Measurements from ENCODE around the gene TBC1D12.
"Not testable (repeated sequence)": the region's sequence is repeated elsewhere in the genome, so short reads cannot be mapped to it uniquely, and the experiment has no call there.

The TBC1D12 gene

DNA sequence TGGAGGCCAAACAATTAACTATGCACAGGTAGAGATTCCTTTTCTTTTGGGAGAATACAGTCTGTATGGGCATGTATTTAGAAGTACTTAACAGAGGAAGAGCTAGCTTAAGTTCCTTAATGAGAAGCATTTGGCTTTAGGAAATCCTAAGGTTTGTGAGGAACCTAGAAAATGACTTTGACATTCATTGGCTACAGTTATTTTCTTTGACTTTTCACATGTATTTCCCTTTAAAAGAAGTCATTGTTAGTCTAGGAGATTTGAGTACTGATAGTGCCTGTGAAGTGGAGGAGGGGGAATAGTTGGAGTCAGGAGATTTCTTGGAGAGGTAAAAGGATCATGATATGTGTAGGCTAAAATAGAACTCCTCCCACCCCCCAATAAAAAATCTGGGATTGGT, 146.9 kb downstream of the TBC1D12 start:
- no peaks in the 10 kb centered on the region for H3F3A ChIP-seq (ENCODE audit: insufficient read depth, low read length)
- TF ChIP-seq, protein P1, sequence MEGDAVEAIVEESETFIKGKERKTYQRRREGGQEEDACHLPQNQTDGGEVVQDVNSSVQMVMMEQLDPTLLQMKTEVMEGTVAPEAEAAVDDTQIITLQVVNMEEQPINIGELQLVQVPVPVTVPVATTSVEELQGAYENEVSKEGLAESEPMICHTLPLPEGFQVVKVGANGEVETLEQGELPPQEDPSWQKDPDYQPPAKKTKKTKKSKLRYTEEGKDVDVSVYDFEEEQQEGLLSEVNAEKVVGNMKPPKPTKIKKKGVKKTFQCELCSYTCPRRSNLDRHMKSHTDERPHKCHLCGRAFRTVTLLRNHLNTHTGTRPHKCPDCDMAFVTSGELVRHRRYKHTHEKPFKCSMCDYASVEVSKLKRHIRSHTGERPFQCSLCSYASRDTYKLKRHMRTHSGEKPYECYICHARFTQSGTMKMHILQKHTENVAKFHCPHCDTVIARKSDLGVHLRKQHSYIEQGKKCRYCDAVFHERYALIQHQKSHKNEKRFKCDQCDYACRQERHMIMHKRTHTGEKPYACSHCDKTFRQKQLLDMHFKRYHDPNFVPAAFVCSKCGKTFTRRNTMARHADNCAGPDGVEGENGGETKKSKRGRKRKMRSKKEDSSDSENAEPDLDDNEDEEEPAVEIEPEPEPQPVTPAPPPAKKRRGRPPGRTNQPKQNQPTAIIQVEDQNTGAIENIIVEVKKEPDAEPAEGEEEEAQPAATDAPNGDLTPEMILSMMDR (IDR thresholded peaks at IDR 0.05; ENCODE audit: low read length): no peak
- no peak for TF ChIP-seq EZH2 (IDR thresholded peaks at IDR 0.05; ENCODE audit: borderline replicate concordance, low read length)
- H3K4me3 ChIP-seq (ENCODE audit: low read depth, low read length, poor library complexity, severe bottlenecking): no peak overlapping the region
- peaks cover 22% of the 10 kb centered on the region for H3K4me1 ChIP-seq (ENCODE audit: insufficient read depth, low read length, severe bottlenecking)
- peaks cover 44% of the 10 kb centered on the region for H3K36me3 ChIP-seq (ENCODE audit: insufficient read depth, low read length)
- no peak overlapping the region; the same call in 1 of the 2 replicates for H3K4me2 ChIP-seq (ENCODE audit: low read length)
- H2AFZ ChIP-seq (ENCODE audit: low read length): no peak overlapping the region
- no peak overlapping the region for H3K9ac ChIP-seq (ENCODE audit: low read length)
- H3K27me3 ChIP-seq (ENCODE audit: insufficient read depth, low read length): no peaks in the 10 kb centered on the region
- H3K79me2 ChIP-seq (ENCODE audit: insufficient read depth, low read length): peaks cover 42% of the 10 kb centered on the region
- no peaks in the 10 kb centered on the region for H3K9me3 ChIP-seq (ENCODE audit: low read length)
- H4K20me1 ChIP-seq (ENCODE audit: insufficient read depth, low read length): no peaks in the 10 kb centered on the region
- no peaks in the 10 kb centered on the region for H3K9me2 ChIP-seq (ENCODE audit: low read depth, low read length)
- no peak overlapping the region for H3K27ac ChIP-seq (ENCODE audit: low read depth, low read length, poor library complexity, severe bottlenecking)

DNA sequence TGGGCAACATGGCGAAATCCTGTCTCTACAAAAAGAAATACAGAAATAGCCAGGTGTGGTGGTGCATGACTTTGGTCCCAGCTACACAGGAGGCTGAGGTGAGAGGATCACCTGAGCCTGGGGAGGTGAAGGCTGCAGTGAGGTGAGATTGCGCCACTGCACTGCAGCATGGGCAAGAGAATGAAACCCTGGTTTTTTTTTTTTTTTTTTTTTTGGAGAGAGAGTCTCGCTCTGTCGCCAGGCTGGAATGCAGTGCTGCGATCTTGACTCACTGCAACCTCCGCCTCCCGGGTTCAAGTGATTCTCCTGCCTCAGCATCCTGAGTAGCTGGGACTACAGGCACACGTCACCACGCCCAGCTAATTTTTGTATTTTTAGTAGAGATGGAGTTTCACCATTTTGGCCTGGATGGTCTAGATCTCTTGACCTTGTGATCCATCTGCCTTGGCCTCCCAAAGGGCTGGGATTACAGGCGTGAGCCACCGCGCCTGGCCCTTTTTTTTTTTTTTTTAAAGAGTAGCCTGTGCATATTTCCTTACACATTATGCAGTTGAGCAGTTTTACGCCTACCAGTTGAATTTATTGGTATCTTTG, 165.5 kb downstream of the TBC1D12 start:
- not testable (repeated sequence) for H3K27ac ChIP-seq (ENCODE audit: low read depth, low read length, poor library complexity, severe bottlenecking); H3K4me3 ChIP-seq (ENCODE audit: low read depth, low read length, poor library complexity, severe bottlenecking); H3K79me2 ChIP-seq (ENCODE audit: insufficient read depth, low read length); H3K9me3 ChIP-seq (ENCODE audit: low read length); H3K9ac ChIP-seq (ENCODE audit: low read length); H3K4me1 ChIP-seq (ENCODE audit: insufficient read depth, low read length, severe bottlenecking); H3K4me2 ChIP-seq (ENCODE audit: low read length); H3K9me2 ChIP-seq (ENCODE audit: low read depth, low read length); H3F3A ChIP-seq (ENCODE audit: insufficient read depth, low read length); H3K27me3 ChIP-seq (ENCODE audit: insufficient read depth, low read length); H4K20me1 ChIP-seq (ENCODE audit: insufficient read depth, low read length); H2AFZ ChIP-seq (ENCODE audit: low read length)
- H3K36me3 ChIP-seq (ENCODE audit: insufficient read depth, low read length): peaks cover 61% of the 10 kb centered on the region

- TF ChIP-seq EZH2 (IDR thresholded peaks at IDR 0.05; ENCODE audit: borderline replicate concordance, low read length): no peak
- H3K79me2 ChIP-seq (ENCODE audit: insufficient read depth, low read length): no peaks in the 10 kb centered on the region
- no peak overlapping the region for H3K9ac ChIP-seq (ENCODE audit: low read length)
- H4K20me1 ChIP-seq (ENCODE audit: insufficient read depth, low read length): no peaks in the 10 kb centered on the region
- no peak overlapping the region for H3K27ac ChIP-seq (ENCODE audit: low read depth, low read length, poor library complexity, severe bottlenecking)
- no peaks in the 10 kb centered on the region for H3F3A ChIP-seq (ENCODE audit: insufficient read depth, low read length)
- H3K4me2 ChIP-seq (ENCODE audit: low read length): no peak overlapping the region
- H2AFZ ChIP-seq (ENCODE audit: low read length): no peak overlapping the region
- no peak overlapping the region for H3K4me3 ChIP-seq (ENCODE audit: low read depth, low read length, poor library complexity, severe bottlenecking)
- H3K36me3 ChIP-seq (ENCODE audit: insufficient read depth, low read length): peaks cover 62% of the 10 kb centered on the region
- H3K4me1 ChIP-seq (ENCODE audit: insufficient read depth, low read length, severe bottlenecking): no peaks in the 10 kb centered on the region
- no peaks in the 10 kb centered on the region for H3K27me3 ChIP-seq (ENCODE audit: insufficient read depth, low read length)
- H3K9me3 ChIP-seq (ENCODE audit: low read length): no peaks in the 10 kb centered on the region
- H3K9me2 ChIP-seq (ENCODE audit: low read depth, low read length): no peaks in the 10 kb centered on the region
Measured at GRCh38 chr10:94571081-94571480, 168.7 kb downstream of the TBC1D12 start.

DNA sequence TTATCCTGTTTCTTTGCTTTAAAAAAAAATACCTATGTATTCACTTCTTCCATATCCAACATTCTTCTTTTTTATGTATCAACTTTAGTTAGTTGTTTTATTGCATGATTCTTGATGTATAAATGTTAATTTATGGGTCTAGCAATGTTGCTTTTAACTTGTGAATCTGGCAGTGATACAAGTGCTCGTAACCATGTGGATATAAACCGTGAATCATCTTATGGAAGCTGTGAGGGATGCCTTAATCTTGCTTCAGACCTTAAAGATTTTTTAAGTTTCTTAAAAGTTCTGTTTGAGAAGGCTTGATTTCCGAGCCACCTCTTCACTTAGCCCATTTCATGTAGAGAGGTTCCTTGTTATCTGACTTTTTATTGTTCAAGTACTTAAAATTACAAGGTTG, 169.2 kb downstream of the TBC1D12 start:
- Histone ChIP-seq H3K27ac (ENCODE audit: low read depth, low read length, poor library complexity, severe bottlenecking) (no peak overlapping the region), H3K36me3 (ENCODE audit: insufficient read depth, low read length) (peaks cover 61% of the 10 kb centered on the region)

More for the DNA sequence above, 169.2 kb downstream of the TBC1D12 start:
- TF ChIP-seq, protein P1 (IDR thresholded peaks at IDR 0.05; ENCODE audit: low read length): no peak
- TF ChIP-seq EZH2 (IDR thresholded peaks at IDR 0.05; ENCODE audit: borderline replicate concordance, low read length): no peak
- Histone ChIP-seq H3K4me1 (ENCODE audit: insufficient read depth, low read length, severe bottlenecking) (no peaks in the 10 kb centered on the region), H3K9me3 (ENCODE audit: low read length) (no peaks in the 10 kb centered on the region), H3K79me2 (ENCODE audit: insufficient read depth, low read length) (no peaks in the 10 kb centered on the region), H3K4me2 (ENCODE audit: low read length) (no peak overlapping the region), H3K4me3 (ENCODE audit: low read depth, low read length, poor library complexity, severe bottlenecking) (no peak overlapping the region), H2AFZ (ENCODE audit: low read length) (no peak overlapping the region), H4K20me1 (ENCODE audit: insufficient read depth, low read length) (no peaks in the 10 kb centered on the region), H3K9ac (ENCODE audit: low read length) (no peak overlapping the region), H3K9me2 (ENCODE audit: low read depth, low read length) (no peaks in the 10 kb centered on the region), H3F3A (ENCODE audit: insufficient read depth, low read length) (no peaks in the 10 kb centered on the region), H3K27me3 (ENCODE audit: insufficient read depth, low read length) (no peaks in the 10 kb centered on the region)
